ELF-1 (cell line): ENCODE data around the gene B4GALNT3.

ENCODE experiments used
- DNase-seq: peaks from one replicate; pipeline ENCODE4 v3.0.0-alpha.2; 2016; ENCODE audit warnings: low read depth, low spot score

The B4GALNT3 gene

GRCh38 chr12:508795-509194 is 49.1 kb downstream of the B4GALNT3 start:
- no peak for DNase-seq

GRCh38 chr12:509500-509899 is 49.8 kb downstream of the B4GALNT3 start:
- peak; percentile 50 for DNase-seq

- peak; percentile 84 for DNase-seq
Measured at GRCh38 chr12:510071-510825, 50.5 kb downstream of the B4GALNT3 start.

GRCh38 chr12:512933-513332 is 53.2 kb downstream of the B4GALNT3 start:
- DNase-seq, result no peak

- DNase-seq, result peak; percentile 22
Measured at GRCh38 chr12:513446-513845, 53.7 kb downstream of the B4GALNT3 start.

- DNase-seq, result no peak
Measured at GRCh38 chr12:517538-517937, 57.8 kb downstream of the B4GALNT3 start.

GRCh38 chr12:520119-520518 is 60.4 kb downstream of the B4GALNT3 start:
- no peak for DNase-seq

- DNase-seq, result no peak
Measured at GRCh38 chr12:522692-523378, 63.1 kb downstream of the B4GALNT3 start.

- peak; percentile 74 for DNase-seq
Measured at GRCh38 chr12:524167-524951, 64.6 kb downstream of the B4GALNT3 start.

GRCh38 chr12:526089-526488 is 66.3 kb downstream of the B4GALNT3 start:
- DNase-seq, result no peak

GRCh38 chr12:527241-527640 is 67.5 kb downstream of the B4GALNT3 start:
- no peak for DNase-seq

GRCh38 chr12:527729-528128 is 68.0 kb downstream of the B4GALNT3 start:
- no peak for DNase-seq

- no peak for DNase-seq
Measured at GRCh38 chr12:530308-530707, 70.6 kb downstream of the B4GALNT3 start.

GRCh38 chr12:530821-531220 is 71.1 kb downstream of the B4GALNT3 start:
- no peak for DNase-seq

- DNase-seq, result no peak
Measured at GRCh38 chr12:531951-532585, 72.3 kb downstream of the B4GALNT3 start.

- no peak for DNase-seq
Measured at GRCh38 chr12:532908-533565, 73.3 kb downstream of the B4GALNT3 start.

GRCh38 chr12:533718-534117 is 74.0 kb downstream of the B4GALNT3 start:
- no peak for DNase-seq

GRCh38 chr12:534216-534615 is 74.5 kb downstream of the B4GALNT3 start:
- no peak for DNase-seq

- no peak for DNase-seq
Measured at GRCh38 chr12:535396-535795, 75.7 kb downstream of the B4GALNT3 start.

GRCh38 chr12:536751-537245 is 77.1 kb downstream of the B4GALNT3 start:
- DNase-seq, result no peak

- no peak for DNase-seq
Measured at GRCh38 chr12:537772-538171, 78.0 kb downstream of the B4GALNT3 start.
